ENCODE measurements around the gene GATA5. TPM values are rescaled to one million over a fixed set of nuclear protein-coding genes. Genes with fewer than 3 reads are reported as not detected.

The GATA5 gene
- total and polyA plus RNA-seq, 2 donors (not counting 3 experiments of a cell fraction or from before 2014, with no cell fraction given): not detected

DNA sequence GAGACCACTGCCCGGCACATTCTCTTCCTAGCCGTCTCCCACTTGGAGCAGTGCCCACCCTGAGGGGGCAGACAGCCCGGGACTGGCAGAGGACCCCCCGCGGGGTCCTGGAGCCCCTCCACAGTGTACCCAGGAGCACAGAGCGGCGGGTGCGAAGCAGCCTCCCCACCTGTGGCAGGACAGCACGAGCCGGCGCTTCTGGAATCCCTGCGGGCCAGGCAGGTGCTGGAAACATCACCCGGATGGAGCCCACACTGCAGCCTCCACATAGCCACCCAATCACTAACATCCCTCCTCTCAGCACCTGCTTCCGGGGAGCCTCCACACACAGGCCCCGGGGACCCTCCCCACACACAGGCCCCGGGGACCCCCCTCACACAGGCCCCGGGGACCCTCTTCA, 18.7 kb downstream of the GATA5 start:
- H3K4me1 ChIP-seq (ENCODE audit: control insufficient read depth, extremely low read depth, insufficient read depth, low read length): no peaks in the 10 kb centered on the region
- DNase-seq (ENCODE audit: low read depth, low spot score) (no peak), FAIRE-seq (no peak)
- no peak overlapping the region for H3K4me2 ChIP-seq (ENCODE audit: insufficient read depth, low read length)
- BruUV-seq (replicated peaks): no TSS peak
- no peaks in the 10 kb centered on the region for H3K9me3 ChIP-seq (replicated peaks; ENCODE audit: control insufficient read depth, insufficient read depth, low read length)
- ChIA-PET POLR2A (no interaction called here), CTCF (no interaction called here)
- no peak overlapping the region for H2AFZ ChIP-seq (ENCODE audit: low read depth, low read length)
- H4K20me1 ChIP-seq (replicated peaks; ENCODE audit: control insufficient read depth, extremely low read depth, insufficient read depth, low read length): no peaks in the 10 kb centered on the region
- no peaks in the 10 kb centered on the region for H3K79me2 ChIP-seq (ENCODE audit: control insufficient read depth, insufficient read depth, low read length)
- dilution Hi-C loops (cut with MboI; ENCODE audit: extremely low pct_ligation_motif_present, low sequenced_read_pairs) (no loop called here), intact Hi-C loops (cut with micrococcal nuclease) (no loop called here)
- no peak overlapping the region for H3K9ac ChIP-seq (replicated peaks; ENCODE audit: extremely low read depth, insufficient read depth, low read length)
- H3K4me3 ChIP-seq (replicated peaks in 1 of 3; ENCODE audit: insufficient read depth in 1 of 3, low read depth in 1 of 3, low read length in 3 of 3): no peak overlapping the region
- no peaks in the 10 kb centered on the region for H3K27me3 ChIP-seq (ENCODE audit: control insufficient read depth in 2 of 2, insufficient read depth in 2 of 2, low read length in 2 of 2)
- no peaks in the 10 kb centered on the region for H3K9me1 ChIP-seq (replicated peaks; ENCODE audit: control insufficient read depth, extremely low read depth, insufficient read depth, low read length)
- H3K27ac ChIP-seq (ENCODE audit: insufficient read depth, low read depth, low read length): no peak overlapping the region
- TF ChIP-seq EZH2 (IDR thresholded peaks at IDR 0.05; ENCODE audit: borderline replicate concordance, low read depth, low read length, severe bottlenecking) (no peak), POLR2A (IDR thresholded peaks at IDR 0.05; ENCODE audit: low read depth, low read length) (no peak), CTCF (IDR thresholded peaks at IDR 0.05; ENCODE audit: extremely low read depth in 1 of 2, insufficient read depth in 1 of 2, low read depth in 1 of 2, low read length in 2 of 2) (no peak), FOS (IDR thresholded peaks at IDR 0.05; ENCODE audit: borderline replicate concordance, insufficient read depth, low read length) (no peak), GATA2 (IDR thresholded peaks at IDR 0.05; ENCODE audit: insufficient read depth, insufficient read length, low read depth, low read length) (no peak), POLR2AphosphoS5 (IDR thresholded peaks at IDR 0.05; ENCODE audit: insufficient read depth, low read depth, low read length) (no peak)
- no peaks in the 10 kb centered on the region for H3K36me3 ChIP-seq (ENCODE audit: control insufficient read depth in 2 of 2, extremely low read depth in 1 of 2, insufficient read depth in 2 of 2, low read length in 2 of 2)

- intact Hi-C loops (cut with micrococcal nuclease): no loop called here
- no TSS peak for BruUV-seq (replicated peaks)
Measured at GRCh38 chr20:62455929-62456328, 19.9 kb downstream of the GATA5 start.

More at GRCh38 chr20:62455929-62456328, 19.9 kb downstream of the GATA5 start:
- H3K79me2 ChIP-seq (ENCODE audit: control insufficient read depth, insufficient read depth, low read length): no peaks in the 10 kb centered on the region
- TF ChIP-seq GATA2 (IDR thresholded peaks at IDR 0.05; ENCODE audit: insufficient read depth, insufficient read length, low read depth, low read length) (no peak), MYC (IDR thresholded peaks at IDR 0.05; ENCODE audit: low read depth, low read length) (no peak), POLR2AphosphoS5 (IDR thresholded peaks at IDR 0.05; ENCODE audit: insufficient read depth, low read depth, low read length) (no peak), CTCF (IDR thresholded peaks at IDR 0.05; ENCODE audit: extremely low read depth in 1 of 2, insufficient read depth in 1 of 2, low read depth in 1 of 2, low read length in 2 of 2) (no peak), POLR2A (IDR thresholded peaks at IDR 0.05; ENCODE audit: low read depth, low read length) (no peak), FOS (IDR thresholded peaks at IDR 0.05; ENCODE audit: borderline replicate concordance, insufficient read depth, low read length) (no peak), JUN (IDR thresholded peaks at IDR 0.05; ENCODE audit: borderline replicate concordance, insufficient read depth, insufficient read length, low read depth) (no peak), MAX (IDR thresholded peaks at IDR 0.05; ENCODE audit: insufficient read depth, insufficient read length) (no peak), EZH2 (IDR thresholded peaks at IDR 0.05; ENCODE audit: borderline replicate concordance, low read depth, low read length, severe bottlenecking) (no peak)
- POLR2A ChIA-PET: no interaction called here
- H3K4me3 ChIP-seq (replicated peaks in 1 of 3; ENCODE audit: insufficient read depth in 1 of 3, low read depth in 1 of 3, low read length in 3 of 3): no peak overlapping the region
- H4K20me1 ChIP-seq (replicated peaks; ENCODE audit: control insufficient read depth, extremely low read depth, insufficient read depth, low read length): no peaks in the 10 kb centered on the region
- no peaks in the 10 kb centered on the region for H3K9me3 ChIP-seq (replicated peaks; ENCODE audit: control insufficient read depth, insufficient read depth, low read length)
- CTCF ChIA-PET: no interaction called here
- dilution Hi-C loops (cut with MboI; ENCODE audit: extremely low pct_ligation_motif_present, low sequenced_read_pairs): no loop called here
- H3K36me3 ChIP-seq (ENCODE audit: control insufficient read depth in 2 of 2, extremely low read depth in 1 of 2, insufficient read depth in 2 of 2, low read length in 2 of 2): no peaks in the 10 kb centered on the region
- H3K4me2 ChIP-seq (ENCODE audit: insufficient read depth, low read length): no peak overlapping the region
- DNase-seq (ENCODE audit: low read depth, low spot score) (no peak), FAIRE-seq (no peak)
- no peaks in the 10 kb centered on the region for H3K4me1 ChIP-seq (ENCODE audit: control insufficient read depth, extremely low read depth, insufficient read depth, low read length)
- no peak overlapping the region for H3K27ac ChIP-seq (ENCODE audit: insufficient read depth, low read depth, low read length)
- no peak overlapping the region for H2AFZ ChIP-seq (ENCODE audit: low read depth, low read length)
- H3K27me3 ChIP-seq (ENCODE audit: control insufficient read depth in 2 of 2, insufficient read depth in 2 of 2, low read length in 2 of 2): no peaks in the 10 kb centered on the region
- H3K9me1 ChIP-seq (replicated peaks; ENCODE audit: control insufficient read depth, extremely low read depth, insufficient read depth, low read length): no peaks in the 10 kb centered on the region
- H3K9ac ChIP-seq (replicated peaks; ENCODE audit: extremely low read depth, insufficient read depth, low read length): no peak overlapping the region

Data from endothelial cell of umbilical vein (primary cell).